ENCODE measurements around the gene ACMSD. TPM values are rescaled to one million over a fixed set of nuclear protein-coding genes. Genes with fewer than 3 reads are reported as not detected.
A peak's percentile ranks its signal among the peaks of the same experiment; 100 is the strongest.
"Not testable (repeated sequence)": the region's sequence is repeated elsewhere in the genome, so short reads cannot be mapped to it uniquely, and the experiment has no call there.

The ACMSD gene
- not detected for total RNA-seq
- polyA plus RNA-seq: not detected
- total RNA-seq: 0 reads per million in 6 experiments

GRCh38 chr2:134838143-134838620, at the start of gene ACMSD:
Gene ACMSD (plus strand): TSS chr2:134838616. CDS start chr2:134838683, 67 bp downstream.
- DNase-seq: no peak
- POLR2A ChIA-PET: no interaction called here
- ATAC-seq: no peak
- no peak within 1 kb of the TSS for H3K27ac Mint-ChIP-seq
- H3K4me3 Mint-ChIP-seq: no peak within 1 kb of the TSS
- H3K36me3 Mint-ChIP-seq: peaks cover 0 to 21% (median 0%) of the 10 kb centered on the region in 3 donors
- peaks cover 3 to 41% (median 20%) of the 10 kb centered on the region in 9 donors for H3K9me3 Mint-ChIP-seq
- no peaks in the 10 kb centered on the region for H3K4me1 Mint-ChIP-seq
- H3K27me3 Mint-ChIP-seq: peaks cover 0 to 12% (median 5%) of the 10 kb centered on the region in 5 donors

DNA sequence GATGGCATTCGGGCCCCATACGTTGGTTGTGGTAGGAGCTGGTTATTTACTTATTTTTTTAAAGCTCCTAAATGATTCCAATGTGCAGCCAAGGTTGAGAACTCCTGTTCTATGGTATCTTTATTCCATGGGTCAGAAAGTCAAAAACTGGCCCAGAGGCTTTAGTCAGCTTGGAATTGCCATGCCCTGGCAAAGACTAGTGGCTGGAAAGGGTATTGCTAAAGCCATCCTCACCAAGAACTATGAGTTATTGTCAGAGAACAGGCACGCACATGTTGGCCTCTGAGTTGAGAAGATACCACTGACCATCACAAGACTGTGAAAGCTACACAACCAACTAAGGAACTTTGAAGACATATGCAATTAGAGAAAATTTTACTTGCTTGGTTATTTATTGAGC, 47.9 kb upstream of the ACMSD start:
- Mint-ChIP-seq H3K4me1 (no peaks in the 10 kb centered on the region), H3K36me3 (no peaks in the 10 kb centered on the region), H3K4me3 (no peak overlapping the region), H3K27me3 (peaks cover 0 to 18% (median 2%) of the 10 kb centered on the region in 5 donors), H3K27ac (no peak overlapping the region), H3K9me3 (peaks cover 0 to 3% (median 0%) of the 10 kb centered on the region in 9 donors)
- POLR2A ChIA-PET: no interaction called here
- ATAC-seq (no peak), DNase-seq (no peak)

DNA sequence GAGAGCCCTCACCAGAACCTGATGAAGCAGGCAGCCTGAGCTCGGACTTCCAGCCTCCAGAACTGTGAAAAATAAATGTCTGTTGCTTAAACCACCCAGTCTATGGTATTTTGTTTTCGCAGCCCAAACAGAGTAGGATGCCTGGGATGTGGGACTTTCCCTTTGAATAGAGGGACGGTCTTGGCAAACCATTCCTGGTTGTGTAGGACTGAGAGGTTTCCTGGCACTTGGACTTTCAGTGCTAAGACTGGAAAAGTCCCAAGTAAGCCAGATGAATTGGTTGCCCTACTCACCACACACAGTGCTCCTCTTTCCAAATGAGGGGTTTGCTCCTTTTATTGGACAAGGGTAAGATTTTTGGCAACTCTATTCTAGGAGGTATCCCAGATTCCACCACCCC, 46.8 kb upstream of the ACMSD start:
- POLR2A ChIA-PET: no interaction called here
- ATAC-seq: no peak

DNA sequence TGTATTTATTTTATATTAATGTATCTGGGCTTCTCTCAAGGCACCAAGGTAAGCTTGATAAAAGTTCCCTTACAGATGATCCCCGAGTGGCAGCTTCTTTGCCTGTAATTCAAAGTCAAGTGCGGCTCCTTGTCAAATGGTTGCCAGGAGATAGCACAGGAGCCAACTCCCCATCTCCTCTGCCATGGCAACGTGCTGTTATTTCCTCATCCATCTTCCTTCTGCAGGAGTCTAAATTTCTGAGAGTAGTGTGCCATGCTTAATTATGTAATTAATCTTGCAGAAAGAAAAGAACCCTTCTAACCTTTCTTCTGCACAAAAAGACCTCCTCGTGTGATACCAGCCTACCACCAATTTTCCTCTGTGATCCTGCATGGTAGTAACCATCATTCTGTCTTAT, 46.2 kb upstream of the ACMSD start:
- DNase-seq: no peak
- no peaks in the 10 kb centered on the region for H3K9me3 Mint-ChIP-seq
- no peak for ATAC-seq
- POLR2A ChIA-PET: no interaction called here
- H3K4me3 Mint-ChIP-seq: no peak overlapping the region
- H3K4me1 Mint-ChIP-seq: no peaks in the 10 kb centered on the region
- peaks cover 0 to 21% (median 2%) of the 10 kb centered on the region in 5 donors for H3K27me3 Mint-ChIP-seq
- H3K36me3 Mint-ChIP-seq: no peaks in the 10 kb centered on the region
- no peak overlapping the region for H3K27ac Mint-ChIP-seq

More for the DNA sequence above, 46.8 kb upstream of the ACMSD start:
- Mint-ChIP-seq H3K27me3 (peaks cover 0 to 21% (median 2%) of the 10 kb centered on the region in 5 donors), H3K4me1 (no peaks in the 10 kb centered on the region), H3K27ac (no peak overlapping the region), H3K9me3 (peaks cover 0 to 1% (median 0%) of the 10 kb centered on the region in 9 donors), H3K36me3 (no peaks in the 10 kb centered on the region), H3K4me3 (no peak overlapping the region)
- DNase-seq: no peak

DNA sequence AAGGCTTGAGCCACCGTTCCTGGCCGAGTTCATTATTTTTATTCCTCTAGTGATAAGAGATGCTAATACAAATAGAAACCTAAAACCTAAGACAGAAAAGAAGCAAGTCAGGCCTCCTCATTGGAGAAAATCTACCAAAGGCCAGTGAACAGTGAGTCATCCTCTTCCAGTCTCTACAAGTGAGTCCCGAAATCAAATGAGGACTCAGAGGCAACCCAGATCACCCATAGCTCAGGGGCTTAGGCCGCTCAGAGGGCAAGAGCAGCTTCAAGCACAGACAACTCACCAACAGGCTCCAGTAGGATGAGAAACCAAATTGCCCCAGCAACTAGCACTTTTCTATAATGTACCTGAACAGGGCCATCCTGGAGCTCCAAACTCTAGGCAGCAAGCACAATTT, 42.7 kb upstream of the ACMSD start:
- peaks cover 0 to 9% (median 1%) of the 10 kb centered on the region in 5 donors for H3K27me3 Mint-ChIP-seq
- DNase-seq (no peak), ATAC-seq (no peak)
- H3K27ac Mint-ChIP-seq: no peak overlapping the region
- H3K4me1 Mint-ChIP-seq: no peaks in the 10 kb centered on the region
- peaks cover 0 to 3% (median 0%) of the 10 kb centered on the region in 3 donors for H3K36me3 Mint-ChIP-seq
- POLR2A ChIA-PET: no interaction called here
- no peak overlapping the region for H3K4me3 Mint-ChIP-seq
- H3K9me3 Mint-ChIP-seq: peaks cover 0 to 3% (median 0%) of the 10 kb centered on the region in 9 donors

GRCh38 chr2:134796373-134796772, 42.0 kb upstream of the ACMSD start:
- Mint-ChIP-seq H3K27me3 (peaks cover 0 to 9% (median 1%) of the 10 kb centered on the region in 5 donors), H3K27ac (peak overlapping the region in 1 of 10 donors; percentile 8), H3K36me3 (peaks cover 0 to 5% (median 0%) of the 10 kb centered on the region in 3 donors), H3K9me3 (peaks cover 0 to 3% (median 0%) of the 10 kb centered on the region in 9 donors), H3K4me3 (no peak overlapping the region), H3K4me1 (no peaks in the 10 kb centered on the region)
- no peak for DNase-seq
- ATAC-seq: no peak
- POLR2A ChIA-PET: no interaction called here

DNA sequence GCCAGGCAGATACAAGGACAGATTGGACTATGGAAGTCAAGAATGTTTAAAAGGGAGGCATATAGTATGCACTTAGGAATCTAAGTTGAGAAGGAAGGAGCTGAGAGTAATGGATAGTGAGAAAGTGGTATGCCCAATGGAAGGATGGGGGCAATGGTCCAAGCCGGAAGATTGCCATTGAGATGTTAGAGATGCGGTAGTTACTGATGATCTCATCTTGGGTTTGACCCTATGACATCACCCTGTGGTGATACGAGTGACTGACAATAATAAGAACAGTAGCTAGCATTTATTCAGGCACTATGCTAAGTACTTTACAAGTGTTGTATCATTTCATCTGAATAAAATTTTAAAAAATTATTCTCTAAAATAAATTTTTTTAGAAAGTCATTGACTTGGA, 38.5 kb upstream of the ACMSD start:
- POLR2A ChIA-PET: no interaction called here
- Mint-ChIP-seq H3K36me3 (peaks cover 0 to 11% (median 4%) of the 10 kb centered on the region in 3 donors), H3K27ac (no peak overlapping the region), H3K4me3 (no peak overlapping the region), H3K4me1 (peaks cover 0 to 4% (median 0%) of the 10 kb centered on the region in 4 donors), H3K9me3 (peaks cover 1 to 18% (median 9%) of the 10 kb centered on the region in 9 donors), H3K27me3 (peaks cover 0 to 11% (median 3%) of the 10 kb centered on the region in 5 donors)
- no peak for DNase-seq
- no peak for ATAC-seq

DNA sequence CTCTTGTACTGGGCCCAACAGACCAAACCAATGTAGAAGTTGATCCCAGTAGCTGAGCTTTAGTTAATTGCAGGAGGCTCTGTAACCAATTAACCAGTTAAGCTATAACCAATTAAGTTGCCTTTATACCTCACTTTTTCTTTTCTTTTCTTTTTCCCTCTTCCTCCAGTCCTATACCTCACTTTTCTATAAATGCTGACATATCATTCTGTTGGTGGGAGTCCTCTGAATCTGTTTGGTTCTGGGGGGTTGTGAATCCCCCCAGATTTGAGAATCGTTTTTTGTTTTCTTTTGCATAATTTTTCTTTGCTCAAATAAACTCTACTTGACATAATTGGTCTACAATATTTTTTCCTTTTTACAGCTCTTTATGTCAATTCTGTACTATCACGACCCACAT, 38.1 kb upstream of the ACMSD start:
- POLR2A ChIA-PET: no interaction called here
- DNase-seq (no peak), ATAC-seq (no peak)
- no peak overlapping the region for H3K4me3 Mint-ChIP-seq
- peaks cover 0 to 9% (median 3%) of the 10 kb centered on the region in 5 donors for H3K27me3 Mint-ChIP-seq
- H3K36me3 Mint-ChIP-seq: peaks cover 0 to 15% (median 4%) of the 10 kb centered on the region in 3 donors
- H3K27ac Mint-ChIP-seq: no peak overlapping the region
- H3K9me3 Mint-ChIP-seq: peaks cover 1 to 20% (median 13%) of the 10 kb centered on the region in 9 donors
- peaks cover 0 to 4% (median 0%) of the 10 kb centered on the region in 4 donors for H3K4me1 Mint-ChIP-seq

DNA sequence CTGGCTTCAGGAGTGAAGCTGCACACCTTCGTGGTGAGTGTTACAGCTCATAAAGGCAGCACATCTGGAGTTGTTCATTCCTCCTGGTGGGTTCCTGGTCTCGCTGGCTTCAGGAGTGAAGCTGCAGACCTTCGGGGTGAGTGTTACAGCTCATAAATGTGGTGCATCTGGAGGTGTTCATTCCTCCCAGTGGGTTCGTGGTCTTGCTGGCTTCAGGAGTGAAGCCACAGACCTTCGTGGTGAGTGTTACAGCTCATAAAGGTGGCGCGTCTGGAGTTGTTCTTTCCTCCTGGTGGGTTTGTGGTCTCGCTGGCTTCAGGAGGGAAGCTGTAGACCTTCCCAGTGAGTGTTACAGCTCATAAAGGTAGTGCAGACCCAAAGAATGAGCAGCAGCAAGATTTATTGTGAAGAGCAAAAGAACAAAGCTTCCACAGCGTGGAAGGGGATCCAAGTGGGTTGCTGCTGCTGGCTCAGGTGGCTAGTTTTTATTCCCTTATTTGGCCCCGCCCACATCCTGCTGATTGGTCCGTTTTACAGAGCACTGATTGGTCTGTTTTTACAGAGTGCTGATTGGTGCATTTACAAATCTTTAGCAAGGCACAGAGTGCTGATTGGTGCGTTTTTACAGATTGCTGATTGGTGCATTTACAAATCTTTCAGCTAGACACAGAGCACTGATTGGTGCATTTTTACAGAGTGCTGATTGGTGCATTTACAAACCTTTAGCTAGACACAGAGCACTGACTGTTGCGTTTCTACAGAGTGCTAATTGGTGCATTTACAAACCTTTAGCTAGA, 34.6 kb upstream of the ACMSD start:
- POLR2A ChIA-PET, DNase-seq, ATAC-seq, H3K4me1 Mint-ChIP-seq: not testable (repeated sequence)
- peak overlapping the region in 1 of 10 donors; percentile 7 for H3K4me3 Mint-ChIP-seq
- peak overlapping the region in 1 of 10 donors; percentile 17 for H3K27ac Mint-ChIP-seq
- peaks cover 0 to 14% (median 3%) of the 10 kb centered on the region in 5 donors for H3K27me3 Mint-ChIP-seq
- peaks cover 0 to 23% (median 4%) of the 10 kb centered on the region in 3 donors for H3K36me3 Mint-ChIP-seq
- peaks cover 3 to 33% (median 21%) of the 10 kb centered on the region in 9 donors for H3K9me3 Mint-ChIP-seq

DNA sequence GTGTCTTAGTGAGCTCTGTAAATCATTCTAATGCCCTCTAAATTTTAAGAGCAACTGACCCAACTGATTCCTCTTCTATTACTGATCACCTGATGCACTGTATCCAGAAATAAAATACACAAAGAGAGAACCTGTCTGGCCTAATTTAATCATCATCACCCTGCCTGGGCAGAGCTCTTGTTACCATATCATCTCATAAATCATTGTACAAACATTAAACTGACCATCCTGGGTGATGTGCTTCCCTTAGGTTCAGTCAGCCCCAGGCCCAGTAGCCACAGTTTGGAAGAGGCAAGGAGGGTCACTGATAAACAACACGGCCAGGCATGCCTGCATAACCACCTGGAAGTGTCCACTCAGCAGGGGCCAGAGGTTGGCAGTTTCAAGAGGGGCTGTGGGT, 22.7 kb upstream of the ACMSD start:
- Mint-ChIP-seq H3K36me3 (peaks cover 0 to 14% (median 9%) of the 10 kb centered on the region in 3 donors), H3K9me3 (peaks cover 0 to 25% (median 11%) of the 10 kb centered on the region in 9 donors), H3K27me3 (peaks cover 0 to 11% (median 1%) of the 10 kb centered on the region in 5 donors), H3K4me3 (no peak overlapping the region), H3K27ac (no peak overlapping the region), H3K4me1 (no peaks in the 10 kb centered on the region)
- ATAC-seq (no peak), DNase-seq (no peak)
- POLR2A ChIA-PET: no interaction called here

DNA sequence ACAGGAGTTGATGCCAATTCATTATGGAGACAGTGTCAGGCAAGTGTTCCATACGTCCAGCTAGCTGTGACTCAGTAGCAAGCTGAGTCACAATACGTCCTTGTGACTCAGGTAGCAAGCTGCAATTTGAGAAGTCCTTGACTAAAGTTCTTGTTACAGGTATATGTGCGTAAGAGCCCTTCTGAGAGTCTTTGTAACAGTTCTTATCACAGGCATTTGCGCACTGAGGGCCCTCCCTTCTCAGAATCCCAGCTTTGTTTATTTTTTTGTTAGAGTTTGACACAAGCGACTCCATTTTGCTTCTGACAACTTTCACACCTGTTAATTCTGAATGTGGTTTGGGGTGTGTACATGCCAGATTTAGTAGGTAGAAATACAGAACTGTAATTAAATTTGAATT, 20.1 kb upstream of the ACMSD start:
- no peak overlapping the region for H3K27ac Mint-ChIP-seq
- POLR2A ChIA-PET: no interaction called here
- DNase-seq (no peak), ATAC-seq (no peak)
- H3K27me3 Mint-ChIP-seq: peaks cover 5 to 13% (median 7%) of the 10 kb centered on the region in 5 donors
- no peaks in the 10 kb centered on the region for H3K4me1 Mint-ChIP-seq
- H3K4me3 Mint-ChIP-seq: no peak overlapping the region
- H3K9me3 Mint-ChIP-seq: peaks cover 0 to 10% (median 0%) of the 10 kb centered on the region in 9 donors
- H3K36me3 Mint-ChIP-seq: no peaks in the 10 kb centered on the region

- no peak overlapping the region for H3K27ac Mint-ChIP-seq
- H3K9me3 Mint-ChIP-seq: peaks cover 0 to 13% (median 2%) of the 10 kb centered on the region in 9 donors
- POLR2A ChIA-PET: no interaction called here
- ATAC-seq: no peak
- H3K36me3 Mint-ChIP-seq: peaks cover 0 to 7% (median 4%) of the 10 kb centered on the region in 3 donors
- no peaks in the 10 kb centered on the region for H3K4me1 Mint-ChIP-seq
- peaks cover 7 to 22% (median 15%) of the 10 kb centered on the region in 5 donors for H3K27me3 Mint-ChIP-seq
- H3K4me3 Mint-ChIP-seq: no peak overlapping the region
- DNase-seq: no peak
Observed at GRCh38 chr2:134819334-134819733, 19.1 kb upstream of the ACMSD start.

- no peak for ATAC-seq
Observed at GRCh38 chr2:134823431-134823830, 15.0 kb upstream of the ACMSD start.

More at GRCh38 chr2:134823431-134823830, 15.0 kb upstream of the ACMSD start:
- no peak overlapping the region for H3K27ac Mint-ChIP-seq
- peaks cover 9 to 27% (median 17%) of the 10 kb centered on the region in 5 donors for H3K27me3 Mint-ChIP-seq
- DNase-seq: no peak
- peaks cover 0 to 9% (median 4%) of the 10 kb centered on the region in 3 donors for H3K36me3 Mint-ChIP-seq
- POLR2A ChIA-PET: no interaction called here
- H3K4me1 Mint-ChIP-seq: no peaks in the 10 kb centered on the region
- no peak overlapping the region for H3K4me3 Mint-ChIP-seq
- H3K9me3 Mint-ChIP-seq: peaks cover 0 to 14% (median 2%) of the 10 kb centered on the region in 9 donors
